ENCODE data around the gene NENF.
A peak's percentile ranks its signal among the peaks of the same experiment; 100 is the strongest.
"Not testable (repeated sequence)": the region's sequence is repeated elsewhere in the genome, so short reads cannot be mapped to it uniquely, and the experiment has no call there.

NENF gene

DNA sequence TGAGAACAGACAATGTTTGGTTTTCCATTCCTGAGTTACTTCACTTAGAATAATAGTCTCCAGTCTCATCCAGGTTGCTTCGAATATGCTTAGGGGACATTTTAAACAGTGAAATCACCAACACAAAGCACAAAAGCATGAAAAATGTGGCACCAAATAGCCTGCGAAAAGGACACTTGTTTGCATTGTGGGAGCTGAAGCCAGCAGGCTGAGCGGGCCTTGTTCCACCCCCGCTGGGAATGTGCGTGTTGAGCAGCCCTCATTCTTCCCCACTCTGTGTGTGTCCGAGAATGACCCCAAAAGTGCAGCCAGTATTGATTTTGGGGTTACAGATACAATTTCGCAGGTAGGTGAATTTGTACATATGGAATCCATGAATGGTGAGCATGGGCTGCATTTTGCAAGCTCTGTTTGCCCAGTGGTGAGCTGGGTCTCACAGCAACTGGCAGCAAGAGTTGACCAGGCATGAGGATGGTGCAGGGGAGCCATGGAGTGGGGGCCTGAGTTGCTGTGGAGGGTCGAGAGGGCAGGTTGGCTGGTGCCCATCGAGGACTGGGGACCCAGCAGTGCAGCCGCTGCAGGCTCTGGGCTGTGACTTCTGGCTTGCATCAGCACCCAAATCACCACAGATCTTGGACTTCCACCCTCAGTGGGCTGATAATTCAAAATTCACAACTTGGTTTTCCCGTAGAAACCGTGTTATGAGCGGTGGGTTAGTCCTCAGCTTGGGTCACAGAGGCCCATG, 29.4 kb downstream of the NENF start:
- DNase-seq: no peak

DNA sequence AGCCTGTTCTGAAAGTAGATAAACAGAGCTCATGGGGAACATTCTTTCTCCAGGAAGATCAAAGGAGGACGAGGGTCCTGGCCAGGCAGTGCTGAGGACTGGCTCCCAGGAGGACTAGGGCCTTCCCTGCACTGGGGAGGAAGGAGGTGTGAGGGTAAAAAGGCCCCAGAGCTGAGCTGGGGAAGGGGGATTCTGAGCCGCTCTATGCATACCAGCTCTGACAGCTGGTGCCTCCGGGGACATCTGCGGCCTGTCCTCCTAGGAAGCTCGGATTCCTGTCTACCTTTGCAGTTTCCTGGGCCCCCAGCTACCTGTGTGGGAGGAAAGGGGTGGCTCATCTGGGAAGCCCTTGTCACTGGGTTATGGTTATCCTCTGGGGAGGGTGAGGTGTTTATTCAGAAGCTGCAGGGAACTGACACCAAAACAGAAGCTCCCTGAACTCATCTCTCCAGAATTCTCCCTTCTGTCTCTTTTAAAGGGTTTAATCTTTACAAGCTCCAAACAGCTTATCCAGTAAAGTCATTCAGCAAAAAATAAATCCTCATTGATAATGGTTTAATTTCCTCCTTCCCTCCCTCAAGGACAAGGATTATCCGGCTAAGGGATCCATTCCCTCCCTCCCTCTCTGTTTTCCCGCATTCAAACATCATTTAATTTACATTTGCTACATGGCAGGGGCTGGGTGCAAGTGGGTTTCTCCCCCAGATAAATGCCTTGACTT, 31.0 kb downstream of the NENF start:
- DNase-seq: no peak

- DNase-seq: no peak
Observed at GRCh38 chr1:212465311-212465710, 32.6 kb downstream of the NENF start.

DNA sequence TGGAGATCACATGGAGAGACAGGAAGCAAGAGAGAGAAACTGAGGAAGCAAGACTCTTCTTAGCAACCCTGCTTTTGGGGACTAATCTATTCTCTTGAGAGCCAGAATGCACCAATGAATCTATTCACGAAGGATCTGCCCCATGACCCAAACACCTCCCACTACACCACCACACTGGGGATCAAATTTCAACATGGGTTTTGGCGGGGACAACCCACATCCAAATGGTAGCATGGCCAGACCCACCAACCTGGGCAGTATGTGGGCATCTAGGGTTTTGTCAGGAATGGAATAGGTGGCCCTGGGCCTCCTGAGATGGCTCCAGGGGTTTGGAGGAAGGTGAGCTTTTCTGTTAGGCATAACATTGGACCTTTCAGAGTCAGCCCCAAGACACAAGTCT, 33.7 kb downstream of the NENF start:
- no peak for DNase-seq

- no peak for DNase-seq
Observed at GRCh38 chr1:212466898-212467650, 34.4 kb downstream of the NENF start.

GRCh38 chr1:212467843-212468482, 35.2 kb downstream of the NENF start:
- peak; percentile 13 for DNase-seq

- DNase-seq: no peak
Observed at GRCh38 chr1:212470059-212470458, 37.3 kb downstream of the NENF start.

DNA sequence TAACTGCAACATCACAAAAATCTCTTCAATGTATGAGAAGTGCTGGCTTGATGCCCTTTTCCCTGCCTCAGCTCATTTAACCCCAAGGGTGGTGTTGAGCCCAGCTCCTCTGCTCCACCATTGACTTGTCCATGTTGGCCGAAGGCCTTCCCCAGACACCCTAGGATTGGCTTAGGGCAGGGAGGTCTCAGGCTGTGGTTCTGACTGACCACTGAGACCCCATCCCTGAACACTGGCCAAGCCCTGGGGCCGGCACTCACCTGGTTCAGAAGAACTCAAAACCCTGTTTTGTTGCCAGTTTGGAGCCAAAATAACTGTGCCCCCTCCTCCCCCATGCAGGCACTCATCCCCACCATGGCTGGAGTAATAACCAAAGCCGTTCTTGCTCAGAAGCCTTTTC, 38.6 kb downstream of the NENF start:
- no peak for DNase-seq

DNA sequence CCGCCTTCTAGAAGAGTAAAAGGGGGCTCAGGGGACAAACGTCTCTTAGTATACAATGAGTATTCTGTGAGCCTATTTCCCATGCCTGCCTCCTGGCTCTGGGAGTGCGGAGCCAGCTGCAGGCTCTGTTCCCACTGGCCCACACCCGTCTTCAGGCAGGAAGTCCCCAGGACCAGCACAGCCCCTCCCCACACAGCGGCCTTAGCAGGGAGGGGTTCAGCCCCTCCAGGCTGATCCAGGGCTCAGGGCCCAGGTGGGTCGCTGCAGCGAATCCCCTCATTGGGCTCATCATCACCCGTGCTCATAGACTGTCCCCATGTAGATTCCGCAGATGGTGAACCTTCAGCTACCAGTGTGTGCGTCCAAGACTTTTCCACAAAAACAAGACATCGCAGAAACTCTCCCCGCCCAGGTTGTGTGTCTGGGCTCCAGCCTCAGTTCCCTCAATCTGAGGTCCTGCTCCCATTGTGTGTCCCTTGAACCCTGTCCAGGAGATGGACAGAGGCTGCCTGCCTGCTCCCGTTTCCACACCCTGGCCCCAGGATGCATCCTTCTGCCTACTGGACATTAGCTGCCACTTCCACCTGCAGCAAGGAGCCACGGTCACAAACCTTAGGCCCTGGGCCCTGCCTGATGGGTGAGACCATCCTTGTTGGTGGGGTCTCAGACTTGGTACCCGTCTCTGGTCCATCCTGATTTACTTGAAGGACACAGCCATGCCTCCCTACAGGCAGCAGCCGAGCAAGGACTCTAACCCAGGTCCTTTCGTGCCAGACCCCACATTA, 39.4 kb downstream of the NENF start:
- DNase-seq: no peak

GRCh38 chr1:212473729-212474128, 41.0 kb downstream of the NENF start:
- no peak for DNase-seq

- no peak for DNase-seq
Observed at GRCh38 chr1:212475151-212475550, 42.4 kb downstream of the NENF start.

GRCh38 chr1:212475831-212476230, 43.1 kb downstream of the NENF start:
- DNase-seq: not testable (repeated sequence)

- DNase-seq: peak; percentile 85
Observed at GRCh38 chr1:212477014-212477679, 44.4 kb downstream of the NENF start.

DNA sequence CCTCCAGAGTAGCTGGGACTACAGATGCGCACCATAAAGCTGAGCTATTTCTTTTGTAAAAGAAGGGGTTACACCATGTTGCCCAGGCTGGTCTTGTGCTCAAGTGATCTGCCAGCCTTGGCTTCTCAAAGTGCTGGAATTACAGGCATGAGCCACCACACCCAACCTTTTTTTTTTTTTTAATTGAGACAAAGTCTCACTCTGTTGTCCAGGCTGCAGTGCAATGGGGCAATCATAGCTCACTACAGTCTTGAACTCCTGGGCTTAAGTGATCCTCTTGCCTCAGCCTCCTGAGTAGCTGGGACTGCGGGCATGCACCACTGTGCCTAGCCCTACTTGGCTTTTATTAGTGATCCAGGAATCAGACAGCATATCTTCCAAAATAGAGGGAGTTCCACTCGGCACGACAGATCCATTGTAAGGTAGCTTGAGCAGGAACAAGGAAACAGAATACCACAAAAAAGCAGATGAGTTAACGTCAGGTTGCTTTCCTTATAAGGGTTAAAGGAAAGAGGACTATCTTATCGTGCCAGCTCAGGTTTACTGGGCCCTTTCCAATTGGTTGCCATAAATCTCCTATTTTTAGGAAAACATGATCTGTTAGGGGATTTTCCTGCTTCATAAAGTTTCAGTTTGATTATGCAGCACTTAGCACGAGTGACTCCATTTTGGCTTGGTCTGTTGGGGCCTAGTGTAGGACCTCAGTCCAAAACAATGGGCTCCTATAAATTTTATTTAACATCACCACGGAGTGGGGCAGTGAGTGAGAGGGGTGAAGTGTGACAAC, 45.2 kb downstream of the NENF start:
- no peak for DNase-seq

DNA sequence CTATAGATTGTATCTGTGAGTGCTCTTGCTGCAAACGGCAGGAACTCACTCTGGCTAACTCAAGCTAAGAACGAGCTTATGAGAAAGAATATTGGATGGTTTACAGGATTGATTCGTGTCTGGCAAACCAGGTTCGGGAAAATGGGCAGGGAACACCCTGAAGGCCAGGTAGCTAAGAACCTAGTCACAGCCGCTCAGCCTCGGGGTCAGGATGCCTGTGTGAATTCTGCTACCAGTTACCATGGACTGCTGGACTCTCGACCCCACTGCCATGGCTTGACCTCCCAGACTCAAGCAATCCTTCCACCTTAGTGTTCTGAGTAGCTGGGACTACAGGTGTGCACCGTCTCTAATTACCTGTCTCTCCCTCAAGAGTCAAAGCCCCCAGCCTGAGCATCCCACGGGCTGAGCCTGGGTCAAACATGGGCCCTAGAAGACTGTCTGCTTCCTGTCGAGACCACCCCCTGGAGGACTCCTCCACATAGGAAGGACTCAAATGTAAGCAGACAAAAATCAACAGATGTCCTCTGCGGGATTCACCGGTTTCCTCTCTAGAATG, 45.8 kb downstream of the NENF start:
- no peak for DNase-seq

DNA sequence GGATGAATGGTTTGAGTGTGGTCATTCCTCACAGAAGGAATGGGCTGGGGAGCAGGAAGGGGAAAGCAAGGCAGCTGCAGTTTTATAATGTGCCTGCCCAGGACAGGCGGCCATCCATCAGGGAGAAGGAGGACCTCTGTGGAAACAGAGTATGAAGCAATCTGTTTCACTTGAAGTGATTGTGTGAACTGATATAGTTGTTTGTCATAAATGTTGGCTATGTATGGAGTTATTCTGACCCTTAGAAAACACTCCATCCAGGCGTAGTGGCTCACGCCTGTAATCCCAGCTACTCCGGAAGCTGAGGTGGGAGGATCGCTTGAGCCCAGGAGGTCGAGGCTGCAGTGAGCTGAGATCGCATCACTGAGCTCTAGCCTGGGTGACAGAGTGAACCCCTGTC, 46.5 kb downstream of the NENF start:
- no peak for DNase-seq

DNA sequence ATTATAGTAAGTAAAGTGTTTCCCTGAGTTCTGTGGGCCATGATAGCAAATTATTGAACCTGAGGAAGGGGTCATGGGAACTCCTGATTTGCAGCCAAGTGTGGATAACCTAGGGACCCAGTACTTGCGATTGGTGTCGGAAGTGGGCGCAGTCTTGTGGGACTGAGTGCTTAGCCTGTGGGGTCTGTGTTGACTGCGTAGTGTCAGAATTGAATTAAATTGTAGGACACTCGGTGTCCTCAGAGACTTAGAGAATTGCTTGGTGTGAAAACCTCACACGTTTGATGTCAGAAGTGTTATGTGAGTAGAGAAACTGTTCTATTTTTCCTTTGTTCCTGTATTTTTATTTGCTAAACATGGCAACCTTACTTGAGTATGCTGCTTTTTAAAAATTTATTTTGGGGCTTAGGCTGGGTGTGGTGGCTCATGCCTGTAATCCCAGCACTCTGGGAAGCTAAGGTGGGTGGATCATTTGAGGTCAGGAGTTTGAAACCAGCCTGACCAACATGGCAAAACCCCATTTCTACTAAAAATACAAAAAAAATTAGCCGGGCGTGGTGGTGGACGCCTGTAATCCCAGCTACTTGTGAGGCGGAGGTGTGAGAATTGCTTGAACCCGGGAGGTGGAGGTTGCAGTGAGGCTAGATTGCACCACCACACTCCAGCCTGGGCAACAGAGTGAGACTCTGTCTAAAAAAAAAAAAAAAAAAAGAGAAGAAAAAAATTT, 48.2 kb downstream of the NENF start:
- DNase-seq: not testable (repeated sequence)

DNA sequence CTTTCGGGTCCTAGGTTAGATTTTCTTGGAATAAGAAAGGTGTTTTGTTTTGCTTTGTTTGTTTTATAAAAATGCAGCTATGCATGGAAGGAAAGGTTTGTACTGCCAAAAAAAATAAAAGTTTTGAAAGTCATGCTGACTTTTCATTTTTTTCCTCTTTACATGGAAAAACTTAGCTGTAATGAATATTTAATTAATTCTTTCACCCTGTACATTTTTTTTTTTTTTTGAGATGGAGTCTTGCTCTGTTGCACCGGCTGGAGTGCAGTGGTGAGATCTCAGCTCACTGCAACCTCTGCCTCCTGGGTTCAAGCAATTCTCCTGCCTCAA, 48.7 kb downstream of the NENF start:
- no peak for DNase-seq

- no peak for DNase-seq
Observed at GRCh38 chr1:212482006-212482636, 49.4 kb downstream of the NENF start.
